ENCODE data around the gene C1orf122.

DNA sequence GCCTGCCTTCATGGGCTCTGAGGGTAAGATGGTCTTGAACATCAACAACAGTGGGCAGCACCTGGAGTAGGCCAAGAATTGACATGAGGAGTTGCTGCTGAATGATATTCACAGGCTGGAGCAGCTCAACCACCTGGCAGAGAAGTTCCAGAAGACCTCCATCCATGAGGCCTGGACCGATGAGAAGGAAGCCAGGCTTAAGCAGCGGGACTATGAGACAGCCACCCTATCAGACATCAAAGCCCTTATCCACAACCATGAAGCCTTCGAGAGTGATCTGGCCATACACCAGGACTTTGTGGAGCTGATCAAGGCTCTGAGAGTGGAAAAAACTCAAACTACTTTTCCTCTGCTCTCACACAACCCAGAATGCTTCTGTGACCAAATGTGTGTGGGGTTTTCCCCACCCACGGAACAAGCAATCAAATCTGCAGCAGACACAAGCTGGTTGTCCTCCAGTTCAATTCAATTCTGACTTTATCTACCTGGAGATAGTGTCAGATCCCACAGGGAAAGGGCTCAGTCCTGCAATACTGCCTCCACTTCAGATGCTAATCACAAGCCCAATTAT, 30.6 kb upstream of the C1orf122 start:
- TF ChIP-seq EZH2 (optimal IDR thresholded peaks at IDR 0.05; ENCODE audit: low read depth, low read length) (no peak), CTCF (IDR thresholded peaks at IDR 0.05; ENCODE audit: low read length) (no peak), EZH2phosphoT487 (IDR thresholded peaks at IDR 0.05; ENCODE audit: low read length) (no peak)
